Fibroblast of pulmonary artery (primary cell): ENCODE results near the gene PHACTR1.

Experiments
- DNase-seq: peaks from one replicate; pipeline ENCODE4 v3.0.0-alpha.2; 2010; ENCODE audit warnings: low read depth
- H3K4me3 ChIP-seq: replicated peaks from 2 replicates; pipeline ENCODE4 v1.5.1; 2011; ENCODE audit warnings: low read depth, mild to moderate bottlenecking, control low read depth, low read length, moderate library complexity
- CTCF ChIP-seq: IDR thresholded peaks from 2 replicates; pipeline ENCODE4 v1.5.1; 2011; ENCODE audit warnings: mild to moderate bottlenecking, control low read depth, low read length, inconsistent platforms; ENCODE audit errors: missing control alignments

The PHACTR1 gene

GRCh38 chr6:13262302-13263230 is 546.0 kb downstream of the PHACTR1 start:
- DNase-seq, result no peak
- H3K4me3 ChIP-seq, result no peak overlapping the region
- TF ChIP-seq CTCF, result no peak

- no peak overlapping the region for H3K4me3 ChIP-seq
- no peak for DNase-seq
- no peak for TF ChIP-seq CTCF
Measured at GRCh38 chr6:13263669-13264068, 547.1 kb downstream of the PHACTR1 start.

- no peak overlapping the region for H3K4me3 ChIP-seq
- DNase-seq, result no peak
- no peak for TF ChIP-seq CTCF
Measured at GRCh38 chr6:13267142-13267651, 550.6 kb downstream of the PHACTR1 start.

- TF ChIP-seq CTCF, result no peak
- H3K4me3 ChIP-seq, result no peak overlapping the region
- peak; percentile 83 for DNase-seq
Measured at GRCh38 chr6:13268913-13269518, 552.4 kb downstream of the PHACTR1 start.

- DNase-seq, result no peak
- no peak for TF ChIP-seq CTCF
- no peak overlapping the region for H3K4me3 ChIP-seq
Measured at GRCh38 chr6:13272131-13273046, 555.8 kb downstream of the PHACTR1 start.

GRCh38 chr6:13273202-13273930 is 556.8 kb downstream of the PHACTR1 start:
- TF ChIP-seq CTCF, result no peak
- DNase-seq, result no peak
- H3K4me3 ChIP-seq, result no peak overlapping the region
